HG03025 (cell line): ENCODE measurements around the gene PITPNC1.
"Not testable (repeated sequence)": the region's sequence is repeated elsewhere in the genome, so short reads cannot be mapped to it uniquely, and the experiment has no call there.

Experiments used
- ATAC-seq: cut with Tn5 transposase; IDR thresholded peaks from one replicate; pipeline ENCODE4 v1.9.1; 2021; ENCODE audit warnings: mild to moderate bottlenecking, moderate library complexity; ENCODE audit not compliant: unreplicated experiment, low FRiP score

PITPNC1 gene

DNA sequence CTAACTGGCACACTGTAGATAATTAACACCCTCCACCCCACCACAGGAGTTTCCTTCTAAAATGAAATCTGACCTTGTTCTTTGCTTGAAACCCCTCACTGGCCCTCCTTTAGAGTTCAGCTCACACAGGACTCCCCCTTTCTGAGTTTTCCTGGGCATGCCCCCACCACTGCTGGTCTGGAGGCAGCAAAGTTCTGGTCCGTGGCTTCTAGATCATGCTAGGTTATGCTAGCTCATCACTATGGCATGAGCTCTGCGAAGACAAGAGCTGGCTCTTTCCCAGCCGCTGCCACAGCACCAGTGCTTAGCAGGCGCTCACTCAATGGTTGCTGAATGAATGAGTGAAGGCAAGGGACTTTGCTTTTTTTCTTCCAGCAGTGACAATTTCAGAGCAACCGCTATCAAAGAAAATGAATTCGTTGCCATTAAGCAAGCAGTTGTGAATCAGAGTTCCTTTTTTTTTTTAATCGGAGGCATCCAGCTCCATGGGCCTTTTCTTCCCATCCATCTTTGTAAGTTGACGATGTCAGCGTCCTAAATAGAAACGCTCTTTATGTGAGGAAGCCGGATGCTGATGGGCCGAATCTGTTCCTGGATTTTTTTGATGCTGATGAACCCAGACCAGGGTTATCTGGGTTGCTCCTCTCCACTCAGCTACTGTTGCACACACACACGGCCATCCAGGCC, 259.9 kb downstream of the PITPNC1 start:
- ATAC-seq, result no peak

DNA sequence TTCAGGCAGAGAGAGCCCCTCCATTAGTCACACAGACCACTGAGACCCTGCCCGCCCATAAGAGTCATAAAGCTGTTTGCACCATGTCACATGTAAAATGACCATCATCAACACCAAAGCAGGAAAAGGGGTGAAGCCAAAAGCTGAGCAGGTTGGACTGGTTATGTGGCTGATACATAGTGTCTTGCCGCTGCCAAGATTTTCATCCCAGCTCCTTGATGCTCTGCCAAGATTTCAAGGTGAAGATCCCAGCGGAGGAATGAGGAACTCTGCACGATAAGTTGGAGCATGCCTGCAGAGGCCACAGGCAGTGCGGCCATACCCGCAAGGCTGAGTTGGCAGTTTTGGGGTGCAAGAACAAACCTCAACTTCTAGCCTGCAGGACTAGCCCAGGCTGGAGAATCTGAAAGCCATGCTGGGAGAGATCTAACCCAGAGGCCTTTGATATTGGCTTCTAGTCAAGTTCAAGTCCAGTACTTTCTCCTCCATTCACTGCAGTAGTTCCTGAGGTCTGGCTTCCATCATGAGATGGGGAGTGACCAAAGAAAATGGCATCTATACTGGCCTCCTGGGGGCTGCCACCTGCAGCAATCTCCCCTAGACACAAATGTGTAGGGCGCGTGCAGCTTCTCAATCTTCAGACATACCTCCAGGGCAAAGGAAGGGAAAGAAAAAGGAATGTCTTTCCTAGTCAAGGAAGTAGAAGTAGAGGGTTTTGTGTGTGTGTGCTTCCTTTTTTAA, 261.0 kb downstream of the PITPNC1 start:
- ATAC-seq, result no peak

GRCh38 chr17:67638871-67639270, 261.8 kb downstream of the PITPNC1 start:
- ATAC-seq, result no peak

- ATAC-seq, result no peak
Measured at GRCh38 chr17:67639555-67639954, 262.5 kb downstream of the PITPNC1 start.

GRCh38 chr17:67639979-67640378, 262.9 kb downstream of the PITPNC1 start:
- ATAC-seq, result no peak

DNA sequence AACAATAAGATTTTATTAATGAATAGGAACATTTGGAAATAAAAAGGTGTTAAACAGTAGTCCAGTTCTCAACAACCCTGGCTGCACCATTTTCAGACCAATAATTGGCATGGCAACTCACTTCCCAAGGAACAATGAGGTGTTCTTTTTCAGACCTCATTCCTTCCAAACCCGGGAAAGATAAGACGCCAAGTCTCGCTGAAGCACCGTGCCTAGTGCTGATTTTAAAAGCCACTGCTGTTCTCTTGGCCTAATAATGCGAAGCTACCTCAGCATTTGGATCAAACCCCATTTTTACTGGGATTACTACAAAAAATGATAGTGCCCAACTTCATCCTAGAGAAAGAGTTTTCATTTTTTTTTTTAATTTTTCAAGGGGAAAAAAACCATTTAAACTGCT, 265.4 kb downstream of the PITPNC1 start:
- no peak for ATAC-seq

GRCh38 chr17:67644061-67644460, 267.0 kb downstream of the PITPNC1 start:
- no peak for ATAC-seq

GRCh38 chr17:67645195-67645594, 268.1 kb downstream of the PITPNC1 start:
- ATAC-seq, result not testable (repeated sequence)

DNA sequence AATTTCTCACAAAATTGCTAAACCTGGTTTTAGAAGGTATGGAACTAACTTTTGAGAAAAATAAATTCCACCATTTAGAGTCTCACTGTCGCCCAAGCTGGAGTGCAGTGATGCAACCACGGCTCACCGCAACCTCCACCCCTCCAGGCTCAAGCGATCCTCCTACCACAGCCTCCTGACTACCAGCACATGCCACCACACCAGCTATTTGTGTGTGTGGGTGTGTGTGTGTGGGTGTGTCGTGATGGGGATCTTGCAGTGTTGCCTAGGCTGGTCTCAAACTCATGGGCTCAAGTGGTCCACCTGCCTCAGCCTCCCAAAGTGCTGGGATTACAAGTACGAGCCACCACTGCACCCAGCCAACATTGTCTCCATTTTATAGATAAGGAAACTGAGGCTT, 269.4 kb downstream of the PITPNC1 start:
- no peak for ATAC-seq

DNA sequence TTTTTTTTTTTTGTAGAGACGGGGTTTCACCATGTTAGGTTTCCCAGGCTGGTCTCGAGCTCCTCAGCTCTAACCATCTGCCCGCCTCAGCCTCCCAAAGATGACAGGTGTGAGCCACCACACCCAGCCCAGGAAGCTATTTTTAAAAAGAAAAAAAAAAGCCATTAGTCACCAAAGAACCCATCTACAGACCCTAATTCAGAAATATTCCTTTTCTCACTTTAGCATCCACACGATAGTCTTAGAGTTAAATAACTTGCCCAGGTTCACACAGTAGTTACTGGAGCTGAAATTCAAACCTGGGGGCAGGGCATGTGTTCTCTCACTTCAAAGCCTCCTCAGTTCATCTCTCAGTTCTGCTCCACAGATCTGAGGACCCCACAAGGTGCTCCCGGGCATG, 270.4 kb downstream of the PITPNC1 start:
- no peak for ATAC-seq

GRCh38 chr17:67648032-67648905, 271.2 kb downstream of the PITPNC1 start:
- ATAC-seq, result no peak

- ATAC-seq, result not testable (repeated sequence)
Measured at GRCh38 chr17:67648906-67649295, 271.8 kb downstream of the PITPNC1 start.

- no peak for ATAC-seq
Measured at GRCh38 chr17:67649891-67650290, 272.8 kb downstream of the PITPNC1 start.

GRCh38 chr17:67651218-67651579, 274.1 kb downstream of the PITPNC1 start:
- not testable (repeated sequence) for ATAC-seq

DNA sequence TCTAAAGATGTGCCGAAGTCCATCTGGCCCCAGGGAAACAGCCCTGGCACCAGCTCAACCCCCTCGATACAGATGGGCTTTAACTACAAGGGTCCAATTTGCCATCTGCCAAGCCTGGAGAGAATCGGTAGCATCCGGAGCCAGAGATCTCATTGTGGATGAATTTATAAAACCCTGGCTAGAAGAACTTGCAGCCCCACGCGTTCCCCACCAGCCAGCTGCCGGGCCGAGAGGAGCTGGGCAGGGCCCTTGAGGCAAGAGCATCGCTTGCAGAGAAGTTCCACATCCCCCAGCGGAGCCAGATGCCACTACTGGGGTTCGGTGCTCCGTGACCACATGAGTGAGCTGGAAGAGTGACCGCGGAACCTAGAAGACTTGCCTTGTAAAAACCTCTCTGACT, 275.4 kb downstream of the PITPNC1 start:
- ATAC-seq, result no peak

DNA sequence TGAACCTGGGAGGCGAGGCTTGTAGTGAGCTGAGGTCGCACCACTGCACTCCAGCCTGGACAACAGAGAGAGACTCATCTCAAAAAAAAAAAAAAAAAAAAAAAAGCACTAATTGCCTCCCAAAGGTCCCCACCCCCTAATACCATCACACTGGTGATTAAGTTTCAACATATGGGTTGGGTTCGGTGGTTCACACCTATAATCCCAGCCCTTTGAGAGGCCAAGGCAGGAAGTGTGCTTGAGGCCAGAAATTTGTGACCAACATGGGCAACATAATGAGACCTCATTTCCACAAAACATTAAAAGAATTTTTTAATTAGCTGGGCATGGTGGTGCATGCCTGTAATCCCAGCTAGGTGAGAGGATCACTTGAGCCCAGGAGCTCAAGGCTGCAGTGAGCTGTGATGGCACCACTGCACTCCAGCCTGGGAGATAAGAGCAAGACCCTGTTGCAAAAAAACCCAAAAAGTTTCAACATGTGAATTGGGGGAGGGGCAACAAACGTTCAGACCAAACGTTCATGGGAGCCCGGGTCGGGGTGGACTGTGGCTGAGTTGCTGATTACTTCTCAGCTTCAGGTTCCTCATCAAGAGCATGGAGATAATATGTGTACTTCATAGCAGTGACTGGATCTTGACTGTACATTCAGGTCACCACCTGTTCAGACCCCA, 278.5 kb downstream of the PITPNC1 start:
- no peak for ATAC-seq

DNA sequence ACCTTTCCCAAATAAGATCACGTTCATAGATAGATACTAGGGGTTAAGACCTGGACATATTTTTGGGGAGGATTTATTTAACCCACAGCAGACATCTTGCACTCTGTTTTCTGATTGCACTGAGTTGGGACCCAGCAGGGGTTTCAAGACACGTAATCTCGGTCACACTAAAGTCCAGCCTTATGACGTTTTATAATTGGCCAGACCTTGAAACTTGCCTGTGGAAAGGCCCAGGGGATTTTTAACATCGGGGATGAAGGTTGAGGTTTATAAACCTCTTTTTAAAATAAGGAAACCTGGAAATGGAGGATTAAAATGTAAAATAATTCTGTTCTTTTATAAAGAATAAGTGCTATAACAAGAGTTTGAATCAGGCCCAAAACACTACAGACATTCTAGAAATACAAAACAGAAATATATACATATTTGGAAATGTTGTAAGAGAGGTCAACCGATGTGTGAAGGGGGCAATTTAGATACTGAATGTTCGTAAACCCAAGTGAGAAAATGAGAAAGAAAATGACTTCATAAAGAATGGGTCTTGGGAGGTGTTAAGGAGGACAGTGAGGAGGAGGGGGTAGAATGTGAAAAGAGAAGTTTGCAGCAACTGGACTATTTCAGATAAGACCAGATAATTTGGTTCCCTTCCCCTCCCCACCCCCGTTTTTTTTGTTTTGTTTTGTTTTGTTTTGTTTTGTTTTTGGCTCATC, 279.6 kb downstream of the PITPNC1 start:
- no peak for ATAC-seq

DNA sequence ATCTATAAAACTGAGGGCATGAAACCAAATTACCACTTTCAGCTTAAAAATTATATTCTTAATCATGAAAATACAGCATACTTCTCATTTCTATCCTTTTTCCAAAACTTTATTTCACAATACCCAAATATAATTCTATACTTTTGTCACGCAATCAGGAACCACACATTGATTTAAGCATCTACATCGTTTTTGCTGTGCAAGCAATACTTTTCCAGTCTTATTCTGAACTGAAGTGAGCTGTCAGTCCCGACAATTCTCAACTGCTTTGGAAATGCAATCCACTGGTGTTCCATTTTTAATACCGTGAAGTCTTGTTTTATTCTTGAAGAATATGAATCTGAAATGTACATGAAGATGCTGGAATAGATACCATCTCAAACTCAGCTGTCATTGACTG, 280.5 kb downstream of the PITPNC1 start:
- no peak for ATAC-seq

GRCh38 chr17:67658265-67658664, 281.2 kb downstream of the PITPNC1 start:
- ATAC-seq, result no peak

GRCh38 chr17:67659028-67659427, 281.9 kb downstream of the PITPNC1 start:
- no peak for ATAC-seq
